HG03108 (cell line): ENCODE measurements around the gene ANKRD11.
"Not testable (repeated sequence)": the region's sequence is repeated elsewhere in the genome, so short reads cannot be mapped to it uniquely, and the experiment has no call there.

ENCODE experiments used
- ATAC-seq: cut with Tn5 transposase; IDR thresholded peaks from one replicate; pipeline ENCODE4 v1.9.1; 2021; ENCODE audit warnings: moderate library complexity; ENCODE audit not compliant: unreplicated experiment

The ANKRD11 gene

DNA sequence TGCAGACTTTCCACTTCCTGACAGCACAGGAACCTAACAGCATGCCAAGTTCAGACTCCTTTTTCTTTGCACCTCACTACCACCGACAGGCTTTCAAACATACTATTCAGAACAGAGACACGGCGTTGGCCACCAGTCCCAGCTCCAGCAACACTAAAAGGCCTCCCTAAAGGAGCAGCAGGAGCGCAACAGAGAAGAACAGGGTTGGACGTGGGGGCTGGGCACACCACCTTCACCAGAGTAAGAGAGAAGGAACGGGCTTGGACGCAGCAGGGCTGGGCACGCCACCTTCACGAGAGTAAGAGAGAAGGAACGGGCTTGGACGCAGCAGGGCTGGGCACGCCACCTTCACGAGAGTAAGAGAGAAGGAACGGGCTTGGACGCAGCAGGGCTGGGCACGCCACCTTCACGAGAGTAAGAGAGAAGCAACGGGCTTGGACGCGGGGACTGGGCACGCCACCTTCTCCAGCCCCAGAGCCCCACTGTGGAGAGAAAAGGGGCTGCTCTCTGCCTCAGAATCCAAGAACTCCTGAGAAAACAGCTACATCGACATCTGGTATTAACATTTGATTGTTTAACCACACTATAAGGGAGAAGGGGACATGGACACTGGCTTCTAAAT lies 56.9 kb downstream of the ANKRD11 start:
- ATAC-seq: not testable (repeated sequence)

DNA sequence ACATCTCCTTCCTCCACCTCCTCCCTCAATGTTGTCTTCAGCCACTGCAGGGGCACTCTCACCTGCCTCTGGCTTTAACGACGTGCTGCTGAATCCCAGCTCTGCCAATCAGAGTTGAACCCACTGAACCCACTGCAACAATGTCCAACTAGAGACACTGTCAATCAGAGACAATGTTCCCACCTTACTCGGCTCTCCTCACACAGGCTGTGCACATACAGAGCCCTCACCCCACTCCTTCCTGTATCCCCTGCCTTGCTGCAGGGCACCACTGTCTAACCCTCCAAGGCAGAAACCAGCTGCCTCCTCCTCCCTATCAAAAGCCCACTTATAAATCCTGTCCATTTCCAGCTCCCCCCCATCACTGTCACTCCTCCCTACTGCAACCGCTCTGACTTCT lies 58.7 kb downstream of the ANKRD11 start:
- ATAC-seq: no peak

GRCh38 chr16:89431158-89431584 lies 59.2 kb downstream of the ANKRD11 start:
- ATAC-seq: no peak

DNA sequence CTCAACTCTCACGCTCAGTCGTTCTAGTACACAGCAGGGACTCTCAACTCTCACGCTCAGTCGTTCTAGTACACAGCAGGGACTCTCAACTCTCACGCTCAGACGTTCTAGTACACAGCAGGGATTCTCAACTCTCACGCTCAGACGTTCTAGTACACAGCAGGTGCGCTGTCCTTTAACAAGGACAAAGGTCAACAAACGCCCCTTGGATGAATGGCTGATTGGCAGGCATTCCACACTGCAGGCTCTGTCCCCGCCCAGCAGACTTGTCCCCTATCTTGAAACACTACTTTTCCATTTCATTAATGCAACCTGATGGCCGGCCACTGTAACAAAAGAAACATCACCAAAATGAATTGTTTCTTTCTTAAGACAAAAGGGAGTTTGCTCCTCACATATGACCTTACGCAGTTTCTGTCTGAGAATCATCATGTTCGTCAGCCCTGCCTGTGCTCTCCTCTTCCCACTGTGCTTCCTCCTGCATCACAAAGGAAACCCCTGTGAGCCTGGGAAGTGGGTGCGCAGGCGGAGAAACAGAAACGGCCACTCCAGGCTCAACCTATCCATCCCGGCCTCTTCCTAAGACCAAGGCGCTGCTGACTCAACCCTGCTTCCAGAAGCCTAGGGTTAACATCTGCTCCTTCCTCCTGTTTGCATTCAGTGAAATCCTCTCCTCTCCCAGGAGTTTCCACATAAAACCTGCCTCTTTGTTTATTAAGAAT lies 59.8 kb downstream of the ANKRD11 start:
- ATAC-seq: no peak

- ATAC-seq: not testable (repeated sequence)
Measured at GRCh38 chr16:89428605-89429004, 61.8 kb downstream of the ANKRD11 start.

- ATAC-seq: no peak
Measured at GRCh38 chr16:89426736-89427530, 63.4 kb downstream of the ANKRD11 start.

DNA sequence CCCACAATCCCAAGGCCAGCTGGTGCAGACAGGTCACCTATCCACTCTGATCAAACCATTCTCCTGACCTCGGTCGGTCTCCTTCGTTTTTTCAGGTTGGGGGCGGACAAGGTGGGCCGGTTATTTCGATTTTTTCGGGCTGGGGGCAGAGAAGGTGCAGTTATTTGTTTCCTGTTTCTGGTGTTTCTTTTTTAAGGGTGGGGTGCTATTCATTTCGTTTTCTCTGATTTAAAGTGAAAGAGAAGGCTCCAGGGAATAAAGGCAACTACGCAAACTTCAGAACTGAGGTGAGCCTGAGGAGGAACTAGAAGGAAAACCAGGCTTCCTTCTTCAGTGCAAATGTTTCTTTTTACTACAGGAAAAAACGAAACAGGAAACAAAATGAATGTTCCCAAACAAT lies 64.8 kb downstream of the ANKRD11 start:
- no peak for ATAC-seq

GRCh38 chr16:89423681-89424260 lies 66.6 kb downstream of the ANKRD11 start:
- ATAC-seq: no peak

DNA sequence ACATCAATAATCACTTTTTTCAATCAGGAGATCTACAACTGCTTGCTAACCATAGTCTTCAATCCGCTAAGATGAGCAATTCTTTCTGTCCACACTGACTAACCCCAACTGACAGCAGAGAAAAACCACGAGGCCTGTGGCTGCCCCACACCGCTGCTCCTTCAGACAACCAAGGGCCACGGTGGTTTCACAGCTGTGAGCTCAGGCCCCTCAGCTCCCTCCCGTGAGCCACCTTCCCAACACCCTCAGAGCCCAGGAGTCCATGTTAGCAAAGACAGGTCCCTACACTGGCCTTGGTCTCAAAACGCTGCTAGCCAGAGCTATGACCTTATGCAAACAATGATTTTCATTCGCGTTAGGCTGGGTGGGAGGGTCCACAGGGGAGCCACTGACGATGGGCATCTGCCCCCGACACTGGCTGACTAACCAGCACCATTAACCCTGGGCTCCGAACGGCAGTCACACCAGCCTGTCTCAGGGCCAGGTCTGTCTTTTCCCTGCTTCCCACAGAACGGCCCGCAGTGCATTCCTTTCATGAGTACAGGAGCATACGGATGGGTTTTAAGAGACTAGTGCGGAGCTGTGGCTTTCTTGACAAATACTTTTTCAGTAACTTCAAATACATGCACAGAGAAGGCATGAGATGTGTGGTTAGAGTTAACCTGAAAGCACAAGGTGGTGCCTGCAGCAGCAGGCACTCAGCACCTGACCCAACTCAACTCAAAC lies 67.3 kb downstream of the ANKRD11 start:
- ATAC-seq: peak; percentile 56

GRCh38 chr16:89422527-89422904 lies 67.8 kb downstream of the ANKRD11 start:
- ATAC-seq: peak; percentile 69

DNA sequence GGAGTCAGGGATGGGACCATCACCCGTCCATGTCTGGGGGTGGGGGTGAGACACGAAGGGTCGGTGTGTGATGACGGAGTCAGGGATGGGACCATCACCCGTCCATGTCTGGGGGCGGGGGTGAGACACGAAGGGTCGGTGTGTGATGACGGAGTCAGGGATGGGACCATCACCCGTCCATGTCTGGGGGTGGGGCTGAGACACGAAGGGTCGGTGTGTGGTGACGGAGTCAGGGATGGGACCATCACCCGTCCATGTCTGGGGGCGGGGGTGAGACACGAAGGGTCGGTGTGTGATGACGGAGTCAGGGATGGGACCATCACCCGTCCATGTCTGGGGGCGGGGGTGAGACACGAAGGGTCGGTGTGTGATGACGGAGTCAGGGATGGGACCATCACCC lies 69.1 kb downstream of the ANKRD11 start:
- ATAC-seq: not testable (repeated sequence)

DNA sequence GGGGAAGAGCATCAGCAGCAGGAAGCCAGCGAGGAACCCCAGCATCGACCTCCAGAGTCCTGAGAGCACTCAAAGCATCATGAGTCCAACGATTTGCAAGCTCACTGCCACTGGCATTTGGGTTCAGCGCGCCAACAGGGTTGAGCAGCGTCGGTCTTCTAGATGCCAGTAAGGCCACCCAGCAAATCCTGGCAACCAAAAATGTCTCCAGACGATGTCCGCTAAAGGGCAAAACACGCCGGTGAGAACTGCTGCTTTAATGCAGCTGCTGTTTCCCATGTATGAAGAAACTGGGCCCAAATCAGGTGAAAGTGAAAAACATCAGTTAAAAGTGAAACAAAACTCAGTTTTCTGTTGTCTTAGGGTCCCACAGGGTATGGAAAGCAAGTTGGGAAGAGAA lies 70.2 kb downstream of the ANKRD11 start:
- no peak for ATAC-seq

DNA sequence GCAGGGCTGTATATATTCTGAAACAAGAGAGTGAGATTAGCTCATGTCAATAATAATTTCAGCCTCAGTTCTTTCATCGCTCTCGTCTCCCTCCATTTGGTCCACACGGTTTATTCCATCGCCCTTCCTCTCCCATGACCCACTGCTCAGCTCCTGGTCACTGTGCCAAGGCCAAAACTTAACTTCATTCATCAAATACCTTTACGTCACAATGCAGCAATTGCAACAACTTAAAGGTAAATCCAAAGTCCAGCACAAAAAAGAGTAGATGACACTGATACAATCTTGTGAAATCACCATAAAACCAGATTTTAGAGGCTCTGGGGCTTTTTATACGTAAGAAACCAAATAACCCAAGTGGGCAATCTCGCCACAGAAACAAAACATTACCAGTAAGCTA lies 72.0 kb downstream of the ANKRD11 start:
- ATAC-seq: no peak

DNA sequence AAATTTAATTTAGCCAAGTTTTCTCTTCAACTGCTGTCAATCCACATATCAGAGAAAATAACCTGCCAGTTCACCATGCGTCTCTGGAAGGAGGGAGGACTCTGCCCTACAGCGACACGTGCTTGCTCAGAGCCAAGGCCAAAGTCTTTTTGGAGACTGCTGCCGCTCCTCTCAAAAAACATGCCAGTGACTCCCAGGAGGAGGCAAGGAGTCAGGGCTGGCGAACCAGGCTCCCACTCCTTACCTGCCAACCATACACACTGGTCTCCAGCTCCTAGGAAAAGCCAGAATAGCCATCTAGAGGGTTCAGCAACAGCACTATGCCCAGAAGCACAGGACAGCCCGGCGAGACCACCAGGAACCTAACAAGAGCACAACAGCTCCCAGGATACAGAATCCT lies 73.0 kb downstream of the ANKRD11 start:
- no peak for ATAC-seq

DNA sequence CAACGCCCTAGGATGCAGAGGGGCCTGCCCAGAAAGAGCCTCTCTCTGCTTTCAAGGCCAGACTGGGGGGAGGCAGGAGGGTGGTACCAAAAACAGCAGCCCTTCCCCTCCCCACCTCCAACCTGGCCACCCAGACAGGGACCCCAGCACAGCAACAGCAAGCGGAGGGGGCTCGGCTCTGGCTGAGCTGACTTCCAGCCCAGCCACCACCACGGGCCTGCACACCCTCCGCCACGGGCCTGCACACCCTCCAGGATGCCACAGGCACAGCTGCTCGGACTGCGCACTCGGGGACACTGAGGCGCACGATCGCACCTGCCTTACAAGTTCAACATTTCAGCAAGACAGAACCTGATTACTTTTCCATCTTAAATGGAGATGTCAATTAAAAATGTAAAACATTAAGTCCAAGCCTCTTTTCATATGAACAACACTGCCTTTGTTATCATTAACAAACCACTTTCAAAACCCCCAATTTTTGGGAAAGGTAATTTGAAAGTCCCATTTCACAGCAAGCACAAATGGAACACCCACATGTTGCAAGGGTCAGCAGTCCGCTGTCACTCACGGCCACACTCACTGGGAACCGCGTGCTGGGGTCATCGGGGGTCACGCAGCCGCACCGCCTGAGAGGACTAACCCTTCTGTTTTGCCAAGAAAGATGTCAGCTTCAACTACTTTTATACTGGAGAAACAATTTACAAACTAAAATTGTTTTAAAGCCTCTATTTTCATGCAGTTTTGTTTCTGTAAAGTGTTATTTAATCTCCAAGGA lies 76.4 kb downstream of the ANKRD11 start:
- ATAC-seq: no peak

GRCh38 chr16:89412811-89413210 lies 77.5 kb downstream of the ANKRD11 start:
- ATAC-seq: no peak

DNA sequence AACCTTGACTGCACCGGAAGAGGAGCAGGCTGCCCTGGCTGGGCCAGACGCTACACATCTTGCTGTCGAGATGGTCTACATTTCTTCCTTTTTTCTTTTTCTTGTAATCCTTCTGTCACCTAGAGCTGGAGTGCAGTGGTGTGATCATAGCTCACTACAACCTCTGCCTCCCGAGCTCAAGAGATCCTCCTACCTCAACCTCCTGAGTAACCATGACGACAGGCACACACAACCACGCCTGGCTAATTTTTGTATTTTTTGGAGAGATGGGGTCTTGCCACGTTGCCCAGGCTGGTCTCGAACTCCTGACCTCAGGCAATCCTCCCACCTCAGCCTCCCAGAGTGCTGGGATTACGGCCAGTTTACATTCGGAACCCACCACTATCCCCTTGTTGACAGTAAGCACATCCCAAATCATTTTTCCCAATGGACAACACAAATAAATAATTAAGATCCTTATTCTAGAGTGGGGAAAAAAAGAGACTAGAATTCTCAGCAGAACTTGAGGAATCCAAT lies 79.0 kb downstream of the ANKRD11 start:
- ATAC-seq: no peak

- no peak for ATAC-seq
Measured at GRCh38 chr16:89410794-89411309, 79.5 kb downstream of the ANKRD11 start.

GRCh38 chr16:89410322-89410721 lies 80.0 kb downstream of the ANKRD11 start:
- ATAC-seq: no peak
